Putamen (tissue), 1 donor: ENCODE data around the gene CPNE4.
A peak's percentile ranks its signal among the peaks of the same experiment; 100 is the strongest.

Experiments used
- DNase-seq: peaks from one replicate; pipeline ENCODE4 v3.0.0-alpha.2; 2016; ENCODE audit warnings: low spot score

The CPNE4 gene

DNA sequence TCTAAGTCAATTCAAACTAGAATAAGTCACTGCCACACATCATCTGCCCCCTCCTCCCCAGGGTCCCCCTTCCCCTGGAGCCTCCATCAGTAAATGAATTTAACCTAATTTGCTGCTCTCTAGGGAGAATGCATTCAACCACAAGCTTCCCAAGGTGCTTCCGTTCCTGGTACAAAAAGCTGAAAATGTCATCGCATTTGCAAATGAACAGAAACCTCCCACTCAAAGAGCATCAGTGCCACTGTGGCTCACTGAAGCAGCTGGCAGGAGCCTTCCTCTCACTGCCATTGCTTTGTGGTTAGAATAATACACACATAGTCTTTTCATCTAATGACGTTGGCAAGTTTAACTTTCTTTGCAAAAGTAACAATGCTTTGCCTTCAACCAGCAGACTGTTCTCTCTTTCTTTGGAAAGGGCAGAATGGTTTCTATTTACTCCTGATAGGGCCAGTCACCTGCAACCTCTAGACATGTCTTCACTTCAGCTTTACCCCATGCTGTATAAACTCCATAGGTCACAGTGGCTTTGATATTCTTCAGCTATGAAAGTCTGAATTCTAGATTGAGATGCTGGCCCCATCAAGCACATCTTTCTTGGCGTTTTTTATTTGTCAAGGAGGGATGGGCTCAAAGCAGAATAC lies 238.1 kb downstream of the CPNE4 start:
- DNase-seq, result peak; percentile 17

DNA sequence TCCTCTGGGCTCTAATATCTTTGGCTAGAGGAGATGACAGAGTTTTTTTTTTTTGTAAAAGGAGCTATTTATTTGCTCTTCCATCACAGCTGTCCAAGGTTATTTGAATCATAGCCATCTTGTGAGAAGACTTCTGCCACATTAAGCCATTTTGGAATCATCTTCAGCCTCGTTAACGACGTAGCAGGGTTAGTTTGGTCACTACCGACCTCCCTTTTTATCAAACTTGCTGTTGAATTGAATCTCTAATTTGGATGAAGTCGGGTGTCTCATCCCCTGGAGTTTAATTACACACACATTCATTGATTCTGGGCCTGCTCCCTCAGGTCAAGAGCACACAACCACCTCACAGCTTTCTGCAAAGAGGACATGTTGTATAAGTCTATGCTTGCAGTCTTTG lies 238.7 kb downstream of the CPNE4 start:
- DNase-seq, result no peak

DNA sequence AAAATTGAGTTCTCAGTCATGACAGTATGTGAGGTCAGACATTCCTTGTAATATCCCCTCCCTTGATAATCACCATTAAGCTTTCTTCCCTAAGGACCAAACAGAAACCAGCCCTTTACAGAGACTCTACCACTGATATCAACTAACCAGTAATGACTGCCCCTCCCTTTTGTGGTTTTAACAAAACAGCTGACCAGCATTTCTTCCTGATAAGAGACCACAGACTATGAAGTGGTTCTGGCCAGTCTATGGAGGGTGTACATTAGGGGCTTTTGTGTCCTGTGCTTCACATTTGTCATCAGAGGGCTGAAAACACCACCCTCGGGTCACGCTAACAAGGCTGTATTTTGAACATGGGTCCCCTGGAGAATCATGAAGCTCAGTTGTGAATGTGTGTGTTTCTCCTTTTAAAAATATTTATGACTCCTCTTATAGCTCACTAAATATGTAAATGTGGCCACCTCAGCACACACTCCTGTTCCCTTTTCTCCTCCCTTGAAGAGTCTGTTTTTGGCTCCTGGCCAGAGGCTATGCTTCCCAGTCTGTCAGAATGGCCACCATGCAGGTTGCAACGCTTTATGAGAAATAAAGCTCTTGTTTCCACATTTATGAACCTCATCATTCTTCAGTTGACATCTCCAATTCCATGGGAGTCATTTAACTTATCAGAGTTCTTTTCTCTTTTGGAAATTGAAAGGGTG lies 239.3 kb downstream of the CPNE4 start:
- DNase-seq, result no peak

DNA sequence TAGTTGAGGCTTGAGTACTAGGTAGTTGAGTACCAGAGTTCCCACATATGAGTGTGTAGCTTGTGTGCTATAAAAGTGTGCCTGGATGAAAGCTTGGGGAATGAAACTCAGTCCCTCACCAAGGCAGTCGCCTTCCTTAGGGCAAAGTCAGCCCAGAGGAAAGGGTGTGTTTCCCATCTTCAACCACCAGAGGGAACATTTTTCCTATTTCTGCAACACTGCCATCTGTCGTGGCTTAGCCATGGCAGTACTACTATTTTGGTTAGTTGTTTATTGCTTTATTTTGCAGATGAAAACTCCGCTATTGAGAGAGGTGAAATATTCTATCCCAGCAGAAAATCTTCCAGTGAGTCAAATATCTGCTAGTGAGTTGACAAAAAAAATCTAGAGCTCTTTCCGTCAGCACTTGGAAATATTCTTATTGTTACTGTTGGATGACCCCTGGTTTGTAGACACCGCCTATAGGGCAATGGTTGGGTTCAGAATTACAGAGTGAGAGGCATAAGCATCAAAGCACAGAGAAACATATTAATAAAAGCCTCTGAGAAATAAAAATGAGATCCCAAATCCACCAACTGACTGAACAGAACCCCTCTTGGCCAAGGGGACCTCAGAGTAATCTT lies 239.9 kb downstream of the CPNE4 start:
- DNase-seq, result peak; percentile 20

DNA sequence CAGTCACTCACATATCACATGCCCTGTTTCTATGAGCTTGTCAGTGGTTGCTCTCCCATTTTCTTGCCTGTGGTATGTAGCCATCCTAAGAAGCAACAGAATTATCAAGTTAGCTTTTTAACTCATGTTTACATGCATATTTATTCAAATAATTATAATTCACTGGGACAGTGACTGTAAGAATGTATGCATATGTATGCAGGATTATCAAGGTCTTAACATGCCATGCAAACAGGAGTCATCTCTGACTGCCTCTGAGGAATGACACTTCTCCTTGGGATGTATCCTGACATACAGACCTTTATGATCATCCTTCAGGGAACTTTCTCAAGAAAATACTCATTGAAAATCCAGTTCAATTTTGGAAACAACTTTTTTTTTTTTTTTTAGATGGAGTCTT lies 240.9 kb downstream of the CPNE4 start:
- no peak for DNase-seq

DNA sequence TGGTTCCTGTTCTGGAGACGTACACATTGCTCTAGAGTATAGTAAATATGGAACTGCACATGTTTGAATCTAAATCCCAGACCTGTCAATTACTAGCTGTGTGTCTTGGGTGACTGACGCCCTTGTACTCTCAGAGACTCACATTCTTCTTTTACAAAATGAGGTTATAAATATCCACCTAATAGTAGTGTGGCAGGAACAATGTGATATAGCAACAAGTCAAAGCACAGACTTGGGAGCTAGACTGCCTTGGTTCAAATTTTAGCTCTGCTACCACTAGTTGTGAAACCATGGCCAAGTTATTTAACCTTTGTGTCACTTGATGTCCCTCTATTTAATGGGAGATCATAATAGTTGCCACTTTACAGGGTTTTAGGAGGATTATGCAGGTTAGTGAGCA lies 245.6 kb downstream of the CPNE4 start:
- no peak for DNase-seq

DNA sequence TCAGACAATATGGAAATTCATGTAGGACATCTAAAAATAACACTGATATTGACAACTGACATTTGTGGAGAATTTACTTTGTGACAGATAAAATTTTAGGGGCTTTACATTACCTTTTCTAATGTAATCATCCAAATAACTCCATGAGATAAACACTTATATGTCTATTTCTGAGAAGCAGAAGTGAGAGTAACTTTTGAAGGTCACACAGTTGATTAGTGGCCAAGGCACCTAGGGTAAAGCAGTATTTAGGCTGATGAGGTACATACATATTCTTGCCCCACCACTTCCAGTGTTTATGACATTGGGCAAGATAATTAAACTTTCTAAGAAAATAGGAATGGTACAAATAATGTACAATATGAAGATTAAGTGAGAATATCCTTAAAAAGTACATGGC lies 248.4 kb downstream of the CPNE4 start:
- DNase-seq, result no peak

DNA sequence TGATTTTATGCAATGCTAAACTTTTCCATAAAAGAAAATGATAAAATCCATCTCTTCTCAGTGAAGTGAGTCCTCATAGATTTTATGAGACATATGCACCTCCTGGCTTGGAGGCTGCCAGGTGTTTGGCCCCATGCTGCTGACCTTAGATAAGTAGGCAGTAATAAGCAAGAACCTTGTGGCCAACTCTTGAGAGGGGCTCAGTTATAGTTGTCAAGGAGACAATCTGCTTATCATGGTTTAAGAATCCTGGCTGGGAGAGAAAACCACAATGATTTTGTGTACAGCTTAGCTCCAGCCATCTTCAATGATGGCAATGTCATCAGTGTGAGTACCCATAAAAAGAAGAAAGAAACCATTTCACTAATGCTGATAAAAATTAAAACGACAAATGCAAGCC lies 252.1 kb downstream of the CPNE4 start:
- no peak for DNase-seq

DNA sequence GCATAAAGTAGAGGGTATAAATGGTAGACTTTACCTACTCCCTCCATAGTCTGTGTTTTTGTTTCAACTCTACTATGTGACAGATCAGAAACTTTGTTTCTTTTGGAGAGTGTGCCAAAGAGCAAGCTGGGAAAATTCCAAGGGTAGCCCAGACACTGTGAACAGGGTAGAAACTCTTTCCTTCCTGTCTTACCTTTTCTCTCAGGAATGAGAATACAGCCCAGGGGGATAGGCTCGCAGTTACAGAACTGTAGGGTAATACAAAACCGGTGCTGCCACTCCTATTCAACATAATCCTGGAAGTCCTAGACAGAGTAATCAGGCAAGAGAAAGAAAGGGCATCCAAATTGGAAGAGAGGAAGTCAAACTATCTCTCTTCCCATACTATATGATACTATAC lies 256.3 kb downstream of the CPNE4 start:
- DNase-seq, result no peak

DNA sequence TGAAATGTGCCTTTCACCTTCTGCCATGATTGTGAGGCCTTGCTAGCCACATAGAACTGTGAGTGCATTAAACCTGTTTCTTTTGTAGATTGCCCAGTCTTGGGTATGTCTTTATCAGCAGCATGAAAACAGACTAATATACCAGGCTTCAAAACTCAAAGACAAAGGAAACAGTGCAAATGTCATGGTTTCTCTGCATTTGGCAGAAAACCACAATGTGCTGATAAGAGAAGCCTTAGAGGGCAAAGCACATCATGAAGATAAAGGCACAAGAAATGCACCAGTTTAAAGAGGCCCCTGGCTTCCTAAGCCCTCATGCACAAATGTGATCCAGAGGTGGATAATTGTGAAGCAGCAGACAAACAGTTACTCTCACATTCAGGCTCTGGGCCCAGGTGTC lies 259.2 kb downstream of the CPNE4 start:
- no peak for DNase-seq

DNA sequence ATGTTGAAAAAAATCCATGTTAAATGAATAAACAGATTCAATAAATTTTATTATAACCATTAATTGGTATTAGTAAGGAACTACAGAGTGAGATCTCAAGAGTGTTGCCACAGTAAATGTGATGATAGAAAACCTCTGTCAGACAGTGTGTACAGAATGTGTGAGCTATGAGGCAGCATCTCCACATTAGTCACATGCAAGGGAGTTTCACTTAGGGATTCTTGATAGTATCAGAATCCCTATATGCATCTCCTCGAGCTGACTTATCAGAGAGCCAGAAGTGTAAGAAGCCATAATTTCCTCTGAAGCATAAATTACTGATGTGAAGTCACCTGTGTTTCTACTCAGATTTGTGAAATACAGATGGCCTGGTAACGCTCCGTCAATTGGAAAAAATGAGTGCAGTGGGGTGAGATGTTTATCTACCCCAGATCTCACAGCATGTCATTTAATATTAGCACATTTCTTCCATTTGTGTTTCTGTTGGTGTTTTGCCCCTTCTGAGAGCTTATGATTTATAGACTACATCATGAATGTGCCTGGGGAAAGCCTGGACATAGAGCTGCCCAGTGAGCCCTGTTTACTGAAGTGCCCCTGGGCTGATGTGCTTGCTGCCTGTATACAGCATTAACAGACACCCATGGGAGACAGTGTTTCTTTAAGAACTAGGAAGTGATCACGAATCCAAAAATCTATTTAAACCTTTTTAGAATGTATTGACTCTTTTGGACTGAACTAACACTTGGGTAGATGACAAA lies 262.4 kb downstream of the CPNE4 start:
- DNase-seq, result no peak

DNA sequence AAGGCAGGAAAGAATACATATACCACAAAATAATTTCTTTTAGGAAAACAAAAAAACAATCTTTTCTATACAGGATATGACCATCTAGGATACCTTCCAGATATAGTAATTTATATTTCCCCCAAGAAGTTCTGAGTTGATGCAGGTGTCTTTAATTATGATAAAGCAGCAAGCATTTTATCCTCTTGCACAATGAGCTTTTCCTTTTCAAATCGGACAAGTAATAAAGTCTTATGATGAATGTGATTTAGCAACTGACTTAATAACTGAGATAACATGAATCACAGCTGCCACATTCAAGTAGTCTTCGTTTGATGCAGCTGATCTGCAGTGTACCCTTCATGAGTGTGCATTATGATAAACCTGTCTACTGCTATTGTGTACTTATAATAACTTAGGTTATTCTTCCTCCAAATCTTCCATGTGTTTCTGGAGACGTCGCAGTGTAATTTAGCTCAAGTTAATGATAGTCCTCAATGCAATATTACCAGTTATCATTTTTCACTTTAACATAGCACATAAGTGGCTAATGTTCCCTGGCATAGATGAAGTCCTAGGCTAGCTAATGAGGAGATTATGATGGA lies 271.7 kb downstream of the CPNE4 start:
- DNase-seq, result no peak

DNA sequence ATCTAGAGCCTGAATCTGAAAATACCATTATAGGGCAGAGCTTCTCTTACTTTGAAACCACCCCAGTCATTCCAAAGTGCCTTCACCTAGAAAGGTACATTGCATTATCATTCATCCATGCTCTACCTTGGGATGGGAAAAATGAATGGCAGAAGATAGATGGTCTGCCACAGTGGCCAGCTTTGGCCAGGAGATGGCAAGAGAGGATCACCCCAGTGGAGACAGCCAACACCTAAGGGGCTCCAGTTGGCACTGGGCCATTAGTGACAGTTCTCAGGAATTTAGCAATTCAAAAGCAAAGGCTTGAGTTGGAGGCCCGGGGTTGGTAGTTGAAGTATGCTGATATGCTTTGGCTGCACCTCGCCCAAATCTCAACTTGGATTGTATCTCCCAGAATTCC lies 278.4 kb downstream of the CPNE4 start:
- no peak for DNase-seq

DNA sequence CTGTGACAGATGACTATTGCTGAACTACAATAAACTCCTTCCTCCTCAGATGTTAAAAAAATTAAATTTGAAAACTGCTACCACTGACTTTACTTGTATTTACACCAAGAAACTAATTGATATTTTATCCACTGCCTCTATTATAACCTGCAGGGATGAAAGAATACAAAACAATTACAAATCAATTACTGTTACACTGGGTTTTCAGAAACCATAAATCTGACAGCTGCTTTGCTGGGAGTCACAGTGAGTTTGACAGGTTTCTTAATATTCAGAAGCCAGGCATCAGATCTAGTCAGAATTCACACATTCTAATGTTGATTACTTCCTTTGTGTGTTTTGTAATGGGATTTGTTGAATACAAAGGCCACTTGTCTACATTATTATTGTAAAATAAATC lies 279.4 kb downstream of the CPNE4 start:
- DNase-seq, result no peak

DNA sequence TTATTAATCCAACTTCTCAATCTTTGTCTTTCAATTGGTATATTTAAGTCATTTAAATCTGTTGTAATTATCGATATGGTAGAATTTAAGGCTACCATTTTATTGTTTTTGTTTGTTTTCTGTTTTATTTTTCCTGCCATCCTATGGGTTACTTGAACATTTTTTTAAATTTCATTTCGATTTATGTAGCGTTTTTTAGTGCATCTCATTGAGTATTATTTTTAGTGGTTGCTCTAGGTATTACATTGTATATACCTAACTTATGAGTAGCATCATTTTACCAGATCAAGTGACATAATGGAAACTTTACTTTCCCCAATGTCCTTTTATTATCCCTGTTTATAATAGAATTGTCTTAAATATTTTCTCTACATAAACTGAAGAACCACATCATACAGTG lies 284.6 kb downstream of the CPNE4 start:
- DNase-seq, result no peak

DNA sequence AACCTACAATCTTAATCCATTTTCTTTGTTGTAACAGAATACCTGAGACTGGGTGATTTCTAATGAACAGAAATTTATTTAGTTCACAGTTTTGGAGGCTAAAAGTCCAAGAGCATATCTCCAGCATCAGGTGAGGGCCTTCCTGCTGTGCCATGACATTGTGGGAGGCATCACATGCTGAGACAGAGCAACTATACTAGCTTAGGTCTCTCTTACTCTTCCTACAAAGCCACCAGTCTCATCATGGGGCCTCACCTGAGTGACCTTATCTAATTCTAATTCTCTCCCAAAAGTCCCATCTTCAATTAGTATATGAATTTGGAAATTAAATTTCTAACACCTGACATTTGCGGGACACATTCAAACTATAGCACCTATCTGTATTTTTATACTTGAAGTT lies 285.0 kb downstream of the CPNE4 start:
- no peak for DNase-seq

DNA sequence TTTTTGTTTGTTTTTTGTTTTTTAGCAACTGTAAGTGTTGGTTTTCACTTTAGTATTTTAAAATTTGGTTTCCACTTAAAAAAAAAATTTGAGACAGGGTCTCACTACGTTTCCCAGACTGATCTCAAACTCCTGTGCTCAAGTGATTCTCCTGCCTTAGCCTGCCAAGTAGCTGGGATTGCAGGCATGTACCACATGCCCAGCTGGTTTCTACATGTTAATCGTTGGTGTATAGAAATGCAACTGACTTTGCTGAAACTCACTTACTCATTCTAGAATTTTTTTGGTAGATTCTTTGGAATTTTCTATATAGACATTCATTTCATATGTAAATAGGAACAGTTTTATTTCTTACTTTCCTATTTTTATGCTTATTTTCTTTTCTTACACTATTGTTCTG lies 287.3 kb downstream of the CPNE4 start:
- no peak for DNase-seq

DNA sequence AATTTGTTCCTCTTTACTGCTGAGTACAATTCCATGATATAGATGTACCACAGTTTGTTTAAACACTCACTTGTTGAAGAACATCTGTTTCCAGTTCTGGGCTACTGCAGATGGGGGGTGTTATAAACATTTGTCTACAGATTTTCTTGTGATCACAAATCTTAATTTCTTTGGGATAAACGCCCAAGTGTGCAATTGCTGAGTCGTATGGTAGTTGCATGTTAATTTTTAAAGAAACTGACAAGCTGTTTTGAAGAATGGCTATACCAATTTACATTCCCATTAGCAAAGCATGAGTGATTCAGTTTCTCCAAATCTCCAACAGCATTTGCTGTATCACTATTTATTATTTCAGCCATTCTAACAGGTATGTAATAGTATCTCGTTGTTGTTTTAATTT lies 290.0 kb downstream of the CPNE4 start:
- no peak for DNase-seq

DNA sequence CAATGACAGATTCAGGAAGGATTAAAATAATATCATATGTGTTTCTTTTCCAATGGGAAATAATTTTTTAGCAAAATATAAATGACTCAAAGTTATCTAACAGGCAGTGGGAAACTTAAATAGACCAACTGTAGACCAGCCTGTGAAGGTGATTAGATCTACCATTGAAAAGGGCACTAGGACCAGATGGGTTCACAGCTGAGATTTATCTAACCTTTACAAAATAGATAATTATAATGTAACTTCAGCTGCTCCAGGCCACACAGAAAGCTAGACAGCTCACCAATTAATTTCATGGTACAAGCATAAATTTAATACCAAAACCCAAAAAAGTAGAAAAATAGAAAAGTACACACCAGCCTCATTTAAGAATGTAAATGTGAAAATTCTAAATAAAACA lies 291.7 kb downstream of the CPNE4 start:
- no peak for DNase-seq

DNA sequence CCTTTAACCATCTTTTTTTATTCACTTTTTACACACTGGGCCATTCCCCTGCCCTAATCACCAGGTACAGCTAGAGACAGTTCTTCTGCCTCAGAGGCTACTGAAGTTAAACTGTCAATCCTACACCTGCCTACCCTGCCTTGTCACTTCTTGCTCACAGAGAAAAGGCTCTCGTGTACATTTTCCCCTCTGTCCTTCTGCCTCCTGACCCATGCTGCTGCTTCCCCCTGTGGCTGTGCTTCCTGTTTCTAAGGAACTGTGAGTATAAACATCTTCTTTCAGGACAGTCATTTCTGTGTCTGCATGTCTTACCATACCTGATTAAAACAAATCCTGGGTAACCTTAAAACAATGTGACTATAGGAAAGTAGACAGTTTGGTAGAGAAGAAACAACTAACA lies 295.6 kb downstream of the CPNE4 start:
- DNase-seq, result no peak

DNA sequence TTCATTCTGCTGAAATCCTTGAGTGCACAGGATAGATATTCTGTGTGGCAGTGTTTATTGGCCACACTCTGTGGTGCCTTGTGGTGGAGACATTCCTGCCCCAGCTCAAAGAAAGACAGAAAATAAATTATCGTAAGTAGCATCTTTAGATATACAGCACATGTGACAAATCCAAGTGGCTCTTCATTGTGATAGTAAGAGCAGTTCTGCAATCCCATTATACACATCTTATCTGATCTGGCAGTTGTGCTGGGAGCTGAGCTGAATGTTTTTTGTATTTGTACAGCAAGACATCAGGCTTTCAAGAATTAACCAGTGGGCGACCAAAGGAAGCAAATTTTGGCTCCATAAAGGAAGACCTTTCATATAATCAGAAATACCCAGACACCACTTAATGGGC lies 296.7 kb downstream of the CPNE4 start:
- DNase-seq, result no peak

DNA sequence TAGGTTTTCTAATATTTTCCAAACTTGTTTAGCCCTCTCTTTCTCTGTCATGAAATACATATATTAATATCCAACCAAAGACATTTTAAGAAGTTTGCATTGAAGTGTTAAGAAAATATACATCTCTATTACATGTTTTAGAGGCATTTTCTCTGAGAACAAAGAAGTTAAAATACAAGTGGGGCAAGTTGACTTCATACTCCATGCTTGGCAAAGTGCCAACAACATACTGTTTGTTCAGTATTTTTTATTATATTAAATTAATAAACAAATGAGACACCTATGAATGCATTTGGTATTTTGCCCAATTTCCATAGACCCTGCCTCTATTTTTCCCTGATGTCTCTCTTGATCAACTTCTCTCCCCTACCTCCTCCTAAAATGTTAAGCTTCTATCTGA lies 299.3 kb downstream of the CPNE4 start:
- DNase-seq, result no peak

DNA sequence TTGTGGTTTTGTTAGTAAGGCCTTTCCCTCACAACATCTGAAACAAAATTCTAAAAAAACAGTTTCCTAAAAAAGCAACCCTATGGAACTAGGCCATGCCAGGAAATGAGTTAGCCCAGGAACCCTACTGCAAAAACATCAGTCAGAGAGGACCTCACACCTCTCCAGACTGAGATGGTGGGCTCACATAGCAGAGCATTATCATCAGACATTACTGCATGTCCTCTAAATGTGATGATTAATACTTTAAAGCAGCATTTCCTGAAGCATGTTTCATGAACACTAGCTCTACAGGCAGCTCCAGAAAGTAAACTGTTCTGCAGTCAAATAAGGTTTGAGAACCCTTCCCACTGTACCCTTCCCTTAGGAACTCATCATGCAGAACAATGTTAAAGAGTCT lies 299.7 kb downstream of the CPNE4 start:
- DNase-seq, result no peak
